Pons (tissue), 1 donor: Measurements from ENCODE around the gene COL4A1.
A peak's percentile ranks its signal among the peaks of the same experiment; 100 is the strongest.

ENCODE experiments used
- DNase-seq: peaks from one replicate; pipeline ENCODE4 v3.0.0-alpha.2; 2016; ENCODE audit warnings: low spot score

Gene COL4A1

GRCh38 chr13:110134801-110135200, 172.2 kb downstream of the COL4A1 start:
- no peak for DNase-seq

- no peak for DNase-seq
Observed at GRCh38 chr13:110133425-110134235, 173.3 kb downstream of the COL4A1 start.

- no peak for DNase-seq
Observed at GRCh38 chr13:110132225-110132982, 174.6 kb downstream of the COL4A1 start.

GRCh38 chr13:110131424-110131823, 175.5 kb downstream of the COL4A1 start:
- DNase-seq: no peak

GRCh38 chr13:110130431-110130830, 176.5 kb downstream of the COL4A1 start:
- DNase-seq: no peak

GRCh38 chr13:110129539-110130186, 177.3 kb downstream of the COL4A1 start:
- DNase-seq: no peak

GRCh38 chr13:110129076-110129475, 177.9 kb downstream of the COL4A1 start:
- no peak for DNase-seq

GRCh38 chr13:110128546-110128945, 178.4 kb downstream of the COL4A1 start:
- no peak for DNase-seq

- no peak for DNase-seq
Observed at GRCh38 chr13:110127986-110128511, 178.9 kb downstream of the COL4A1 start.

- DNase-seq: peak; percentile 52
Observed at GRCh38 chr13:110126391-110126961, 180.5 kb downstream of the COL4A1 start.

GRCh38 chr13:110125613-110126272, 181.2 kb downstream of the COL4A1 start:
- no peak for DNase-seq

- DNase-seq: no peak
Observed at GRCh38 chr13:110125157-110125556, 181.8 kb downstream of the COL4A1 start.

- no peak for DNase-seq
Observed at GRCh38 chr13:110124201-110124940, 182.6 kb downstream of the COL4A1 start.

GRCh38 chr13:110123041-110123809, 183.7 kb downstream of the COL4A1 start:
- DNase-seq: peak; percentile 38

GRCh38 chr13:110121422-110122083, 185.4 kb downstream of the COL4A1 start:
- no peak for DNase-seq

- no peak for DNase-seq
Observed at GRCh38 chr13:110119935-110120905, 186.7 kb downstream of the COL4A1 start.

- DNase-seq: no peak
Observed at GRCh38 chr13:110118106-110118505, 188.9 kb downstream of the COL4A1 start.

- DNase-seq: no peak
Observed at GRCh38 chr13:110116072-110116487, 190.9 kb downstream of the COL4A1 start.
